HG03097 (cell line): Measurements from ENCODE around the gene KIFBP.

ENCODE experiments used
- ATAC-seq: cut with Tn5 transposase; IDR thresholded peaks from one replicate; pipeline ENCODE4 v1.9.1; 2021; ENCODE audit not compliant: unreplicated experiment, low FRiP score

The KIFBP gene

DNA sequence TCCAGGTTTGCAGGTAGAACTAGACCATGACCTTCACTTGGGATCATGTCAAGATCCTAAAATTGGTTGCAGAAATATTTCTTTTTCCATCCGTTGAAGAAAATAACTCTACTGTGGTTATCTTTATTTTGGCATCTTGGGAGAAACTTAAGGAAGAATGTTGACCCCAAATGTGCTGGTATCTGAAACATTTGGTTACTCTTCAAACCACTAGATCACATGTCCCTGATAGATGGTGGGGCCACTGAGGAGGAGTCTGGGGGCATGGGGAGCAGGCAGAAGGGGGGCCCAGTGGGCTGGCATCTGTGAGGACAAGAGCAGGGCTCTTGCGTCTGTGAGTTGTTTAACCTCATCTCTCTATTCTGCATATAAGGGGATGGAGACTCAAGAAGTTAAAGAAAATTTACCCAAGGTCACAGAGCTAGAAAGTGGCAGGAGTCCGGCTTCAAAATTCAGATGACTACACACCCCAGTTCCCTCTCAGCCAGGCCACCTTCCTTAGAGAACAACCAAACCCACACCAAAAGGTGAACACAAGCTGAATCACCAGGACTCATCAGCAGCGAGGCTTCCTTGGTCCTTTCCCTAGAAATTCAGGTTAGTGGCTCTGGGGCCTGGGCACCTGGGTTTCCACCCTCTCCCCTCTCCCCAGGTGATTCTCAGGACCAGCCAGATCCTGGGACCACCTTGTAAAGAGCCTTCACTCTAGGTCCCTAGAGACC is 58.7 kb downstream of the KIFBP start:
- no peak for ATAC-seq

DNA sequence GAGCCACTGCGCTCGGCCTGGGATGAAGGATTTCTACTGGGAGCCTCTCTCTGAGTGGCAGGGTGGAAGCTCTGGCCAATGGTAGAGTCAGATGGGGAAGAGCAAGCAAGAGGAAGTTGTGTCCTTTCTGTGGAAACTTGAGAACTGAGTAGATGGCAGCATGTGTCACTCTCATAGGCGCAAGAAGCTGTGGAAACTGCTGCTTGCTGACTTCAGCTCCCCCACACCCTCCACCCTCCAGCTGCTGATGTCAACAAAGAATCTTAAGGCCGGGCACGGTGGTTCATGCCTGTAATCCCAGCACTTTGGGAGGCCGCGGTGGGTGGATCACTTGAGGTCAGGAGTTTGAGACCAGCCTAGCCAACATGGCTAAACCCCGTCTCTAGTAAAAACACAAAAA is 59.5 kb downstream of the KIFBP start:
- ATAC-seq, result no peak

- no peak for ATAC-seq
Measured at GRCh38 chr10:69049566-69049961, 61.0 kb downstream of the KIFBP start.

DNA sequence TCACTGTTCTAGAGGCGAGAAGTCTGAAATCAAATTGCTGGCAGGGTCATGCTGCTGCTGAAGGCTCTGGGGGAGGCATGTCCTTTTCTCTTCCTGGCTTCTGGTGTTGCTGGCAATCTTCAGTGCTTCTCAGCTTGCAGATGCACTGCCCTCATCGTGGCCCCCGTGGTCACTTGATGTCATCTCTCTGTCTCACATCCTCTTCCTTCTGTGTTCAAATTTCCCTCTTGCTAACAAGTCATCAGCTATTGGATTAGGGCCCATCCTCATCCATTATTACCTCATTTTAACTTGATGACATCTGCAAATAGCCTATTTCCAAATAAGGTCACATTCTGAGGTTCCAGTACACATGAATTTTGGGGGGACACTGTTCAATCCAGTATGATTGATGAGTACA is 62.7 kb downstream of the KIFBP start:
- no peak for ATAC-seq

- ATAC-seq, result no peak
Measured at GRCh38 chr10:69051710-69052487, 63.3 kb downstream of the KIFBP start.

- ATAC-seq, result no peak
Measured at GRCh38 chr10:69052736-69053135, 64.1 kb downstream of the KIFBP start.

DNA sequence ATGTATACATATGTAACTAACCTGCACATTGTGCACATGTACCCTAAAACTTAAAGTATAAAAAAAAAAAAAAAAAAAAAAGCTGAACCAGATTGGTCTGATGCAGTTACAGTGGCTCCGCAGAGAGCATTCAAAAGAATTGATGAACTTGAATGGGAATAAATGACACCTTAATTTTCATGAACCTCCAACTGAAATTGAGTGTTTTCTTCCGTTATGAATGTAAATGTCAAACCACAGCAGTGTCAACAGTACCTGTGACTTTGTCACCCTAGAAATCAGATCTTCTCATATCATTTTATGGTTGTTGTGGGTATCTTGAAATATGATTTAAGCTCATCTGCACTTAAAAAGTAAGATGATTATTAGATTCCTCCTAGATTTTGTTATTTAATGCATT is 66.6 kb downstream of the KIFBP start:
- no peak for ATAC-seq

GRCh38 chr10:69056129-69056528 is 67.5 kb downstream of the KIFBP start:
- no peak for ATAC-seq

DNA sequence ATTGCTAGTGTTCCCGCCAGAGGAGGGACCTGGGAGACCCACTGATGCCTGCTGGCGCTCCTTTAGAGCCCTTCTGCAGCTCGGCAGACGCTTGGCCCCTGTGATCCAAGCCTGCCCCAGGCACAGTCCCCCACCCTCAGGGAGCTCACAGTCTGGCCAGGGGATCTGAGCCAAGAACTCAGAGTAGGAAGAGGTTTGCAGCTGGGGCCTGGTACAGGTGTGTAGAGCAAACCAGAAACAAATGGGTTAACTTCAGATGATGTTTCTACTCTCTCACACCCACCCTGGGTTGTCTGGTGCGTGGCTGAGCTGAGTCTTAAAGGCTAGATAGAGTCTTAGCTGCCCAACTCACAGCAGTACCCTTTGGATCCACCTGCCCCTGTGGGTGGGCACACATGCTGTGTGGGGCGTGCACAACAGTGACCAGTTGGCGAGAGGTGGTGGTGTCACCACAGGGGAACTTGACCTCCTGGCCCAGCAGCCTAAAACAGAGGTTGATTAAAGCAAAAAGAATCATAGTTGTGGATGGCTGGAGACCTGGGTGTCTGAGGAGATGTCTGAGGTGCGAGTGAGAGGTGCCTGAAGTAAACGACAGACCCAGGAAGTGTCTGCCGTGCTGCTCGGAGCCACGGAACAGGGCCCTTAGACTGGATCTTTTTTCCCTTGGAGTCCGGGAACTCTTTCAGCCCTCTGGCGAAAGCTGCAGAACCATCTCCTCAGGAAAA is 68.1 kb downstream of the KIFBP start:
- ATAC-seq, result no peak

- ATAC-seq, result no peak
Measured at GRCh38 chr10:69057261-69057950, 68.8 kb downstream of the KIFBP start.

DNA sequence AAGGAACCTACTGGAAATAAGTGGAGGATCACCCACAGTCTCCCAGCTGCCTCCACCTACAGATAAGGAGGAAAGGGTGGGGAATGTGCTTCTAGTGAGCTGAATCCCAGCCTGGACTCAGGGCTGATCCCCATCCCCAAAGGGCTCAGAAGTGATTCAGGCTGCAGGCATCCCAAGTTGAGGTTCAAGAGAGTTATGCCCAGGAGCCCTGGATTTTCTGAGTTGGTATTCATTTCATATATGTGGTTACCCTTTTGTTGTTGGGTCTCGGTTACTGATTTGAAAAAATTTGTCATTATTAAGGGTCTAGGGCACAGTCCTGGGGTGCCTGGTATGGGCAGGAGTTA is 69.3 kb downstream of the KIFBP start:
- no peak for ATAC-seq

GRCh38 chr10:69060127-69060798 is 71.7 kb downstream of the KIFBP start:
- ATAC-seq, result no peak

- ATAC-seq, result no peak
Measured at GRCh38 chr10:69061305-69062161, 72.9 kb downstream of the KIFBP start.

- no peak for ATAC-seq
Measured at GRCh38 chr10:69062901-69063300, 74.3 kb downstream of the KIFBP start.

DNA sequence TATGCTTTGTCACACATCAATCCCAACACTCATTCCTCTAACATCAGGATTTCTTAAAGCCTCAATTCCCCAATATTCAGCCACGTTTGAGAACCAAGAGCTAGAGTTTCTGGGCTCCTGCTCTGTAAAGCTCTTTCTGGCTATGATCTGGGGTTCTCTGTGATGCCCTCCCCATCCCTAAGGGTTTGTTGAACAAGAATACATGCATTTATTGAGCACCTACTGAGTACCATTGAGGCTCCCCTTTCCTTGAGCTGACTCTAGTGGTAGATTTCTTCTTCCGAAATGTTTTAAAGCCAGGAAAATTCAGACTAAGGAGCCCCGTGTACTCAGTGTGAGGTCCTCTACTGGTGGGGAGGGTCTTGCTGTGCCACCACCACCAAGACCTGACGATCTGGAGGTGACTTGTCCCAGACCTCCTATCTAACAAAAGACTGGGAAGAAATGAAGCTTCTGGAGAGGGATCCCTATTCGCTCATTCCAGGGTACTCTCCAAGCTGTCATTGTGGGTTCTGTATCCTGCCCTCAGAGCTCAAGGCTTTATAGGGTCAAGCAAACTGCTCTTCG is 76.2 kb downstream of the KIFBP start:
- no peak for ATAC-seq

GRCh38 chr10:69065406-69066361 is 77.1 kb downstream of the KIFBP start:
- peak; percentile 40 for ATAC-seq
